PFSK-1 (cell line): ENCODE measurements around the gene GPR32.

Experiments
- FOXP2 ChIP-seq: optimal IDR thresholded peaks from 2 replicates; pipeline ENCODE3; 2011; ENCODE audit warnings: borderline replicate concordance, control low read depth, inconsistent platforms; ENCODE audit not compliant: insufficient read depth; ENCODE audit errors: extremely low read length, extremely low read depth
- POLR2AphosphoS5 ChIP-seq: IDR thresholded peaks from 2 replicates; pipeline ENCODE4 v1.6.1; 2012; ENCODE audit warnings: low read depth, mild to moderate bottlenecking, control low read depth, low read length, moderate library complexity
- SIN3A ChIP-seq: IDR thresholded peaks from 2 replicates; pipeline ENCODE4 v1.6.1; 2012; ENCODE audit warnings: mild to moderate bottlenecking, low read length, moderate library complexity, borderline replicate concordance; ENCODE audit not compliant: insufficient read depth
- TAF1 ChIP-seq: IDR thresholded peaks from 2 replicates; pipeline ENCODE4 v1.6.1; 2012; ENCODE audit warnings: low read length, control low read depth, borderline replicate concordance; ENCODE audit not compliant: insufficient read depth
- TF ChIP-seq, protein P1 (sequence below), 2 experiments: IDR thresholded peaks; 2 replicates each; pipeline versions ENCODE4 v1.6.1 to v1.8.0; 2011 to 2012; ENCODE audit warnings: low read depth in 2 of 2, low read length in 2 of 2, control low read depth in 1 of 2, inconsistent platforms in 1 of 2, mild to moderate bottlenecking in 1 of 2, moderate library complexity in 1 of 2; ENCODE audit not compliant: insufficient read depth in 1 of 2

The GPR32 gene

DNA sequence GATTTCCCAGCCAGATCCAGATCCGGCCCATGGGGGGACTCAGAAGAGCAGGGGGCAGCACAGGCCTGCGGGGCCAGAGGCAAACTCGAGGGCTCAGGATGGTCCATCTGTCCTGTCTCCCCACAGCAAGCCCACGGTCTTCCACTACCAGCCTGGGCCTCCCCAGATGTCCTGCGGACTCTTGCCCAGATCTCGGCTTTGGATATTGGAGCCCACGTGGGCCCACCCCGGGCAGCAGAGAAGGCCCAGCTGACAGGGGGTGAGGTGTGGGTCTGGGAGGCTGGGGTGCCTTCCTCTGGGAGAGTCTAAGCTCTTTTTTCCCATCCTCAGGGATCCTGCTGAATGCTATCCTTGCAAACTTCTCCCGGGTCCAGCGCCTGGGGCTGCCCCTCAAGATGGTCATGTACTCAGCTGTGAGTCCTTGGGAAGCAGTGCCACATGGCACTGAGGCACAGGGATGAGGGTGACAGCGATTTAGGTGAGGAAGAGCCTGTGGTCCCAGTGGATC lies 23.3 kb downstream of the GPR32 start:
- TF ChIP-seq TAF1 = no peak
- TF ChIP-seq SIN3A = no peak
- no peak for TF ChIP-seq POLR2AphosphoS5
- TF ChIP-seq, protein P1, sequence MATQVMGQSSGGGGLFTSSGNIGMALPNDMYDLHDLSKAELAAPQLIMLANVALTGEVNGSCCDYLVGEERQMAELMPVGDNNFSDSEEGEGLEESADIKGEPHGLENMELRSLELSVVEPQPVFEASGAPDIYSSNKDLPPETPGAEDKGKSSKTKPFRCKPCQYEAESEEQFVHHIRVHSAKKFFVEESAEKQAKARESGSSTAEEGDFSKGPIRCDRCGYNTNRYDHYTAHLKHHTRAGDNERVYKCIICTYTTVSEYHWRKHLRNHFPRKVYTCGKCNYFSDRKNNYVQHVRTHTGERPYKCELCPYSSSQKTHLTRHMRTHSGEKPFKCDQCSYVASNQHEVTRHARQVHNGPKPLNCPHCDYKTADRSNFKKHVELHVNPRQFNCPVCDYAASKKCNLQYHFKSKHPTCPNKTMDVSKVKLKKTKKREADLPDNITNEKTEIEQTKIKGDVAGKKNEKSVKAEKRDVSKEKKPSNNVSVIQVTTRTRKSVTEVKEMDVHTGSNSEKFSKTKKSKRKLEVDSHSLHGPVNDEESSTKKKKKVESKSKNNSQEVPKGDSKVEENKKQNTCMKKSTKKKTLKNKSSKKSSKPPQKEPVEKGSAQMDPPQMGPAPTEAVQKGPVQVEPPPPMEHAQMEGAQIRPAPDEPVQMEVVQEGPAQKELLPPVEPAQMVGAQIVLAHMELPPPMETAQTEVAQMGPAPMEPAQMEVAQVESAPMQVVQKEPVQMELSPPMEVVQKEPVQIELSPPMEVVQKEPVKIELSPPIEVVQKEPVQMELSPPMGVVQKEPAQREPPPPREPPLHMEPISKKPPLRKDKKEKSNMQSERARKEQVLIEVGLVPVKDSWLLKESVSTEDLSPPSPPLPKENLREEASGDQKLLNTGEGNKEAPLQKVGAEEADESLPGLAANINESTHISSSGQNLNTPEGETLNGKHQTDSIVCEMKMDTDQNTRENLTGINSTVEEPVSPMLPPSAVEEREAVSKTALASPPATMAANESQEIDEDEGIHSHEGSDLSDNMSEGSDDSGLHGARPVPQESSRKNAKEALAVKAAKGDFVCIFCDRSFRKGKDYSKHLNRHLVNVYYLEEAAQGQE (IDR thresholded peaks at IDR 0.05; ENCODE audit: insufficient read depth in 1 of 2, low read depth in 2 of 2, low read length in 2 of 2) = no peak
- no peak for TF ChIP-seq FOXP2

DNA sequence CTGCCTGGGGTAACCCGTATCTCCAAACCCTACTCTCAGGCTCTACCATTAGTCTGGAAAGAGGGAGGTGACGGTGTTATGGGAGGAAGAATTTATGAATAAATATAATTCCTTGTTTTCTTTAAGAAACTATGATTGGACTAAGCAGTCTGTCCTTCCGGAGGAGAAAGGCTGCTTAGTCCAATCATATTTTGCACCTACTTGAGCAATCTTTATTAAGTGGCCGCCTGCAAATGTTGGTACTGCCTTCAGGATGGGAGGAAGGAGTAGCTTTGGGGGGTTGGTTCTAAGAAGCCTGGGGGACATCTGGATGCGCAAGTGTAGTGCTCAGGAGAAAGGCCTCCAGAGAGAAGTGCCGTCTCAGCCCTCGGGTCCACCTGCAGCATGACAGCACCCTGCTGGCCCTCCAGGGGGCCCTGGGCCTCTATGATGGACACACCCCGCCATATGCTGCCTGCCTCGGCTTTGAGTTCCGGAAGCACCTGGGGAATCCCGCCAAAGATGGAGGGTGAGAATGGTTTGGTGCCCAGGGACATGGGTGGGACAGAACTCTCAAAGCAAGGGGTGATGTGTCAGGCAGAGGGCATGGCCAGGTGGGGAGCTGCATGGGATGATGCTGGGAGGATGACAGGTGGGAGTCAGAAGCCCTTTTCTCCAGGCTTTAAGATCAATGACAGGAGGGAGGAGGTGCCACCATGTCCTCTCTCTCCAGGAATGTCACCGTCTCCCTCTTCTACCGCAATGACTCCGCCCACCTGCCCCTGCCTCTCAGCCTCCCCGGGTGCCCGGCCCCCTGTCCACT lies 24.0 kb downstream of the GPR32 start:
- TF ChIP-seq POLR2AphosphoS5 = no peak; the same call in 1 of the 2 replicates
- peak; percentile 7; the same call in 1 of the 2 replicates for TF ChIP-seq SIN3A

DNA sequence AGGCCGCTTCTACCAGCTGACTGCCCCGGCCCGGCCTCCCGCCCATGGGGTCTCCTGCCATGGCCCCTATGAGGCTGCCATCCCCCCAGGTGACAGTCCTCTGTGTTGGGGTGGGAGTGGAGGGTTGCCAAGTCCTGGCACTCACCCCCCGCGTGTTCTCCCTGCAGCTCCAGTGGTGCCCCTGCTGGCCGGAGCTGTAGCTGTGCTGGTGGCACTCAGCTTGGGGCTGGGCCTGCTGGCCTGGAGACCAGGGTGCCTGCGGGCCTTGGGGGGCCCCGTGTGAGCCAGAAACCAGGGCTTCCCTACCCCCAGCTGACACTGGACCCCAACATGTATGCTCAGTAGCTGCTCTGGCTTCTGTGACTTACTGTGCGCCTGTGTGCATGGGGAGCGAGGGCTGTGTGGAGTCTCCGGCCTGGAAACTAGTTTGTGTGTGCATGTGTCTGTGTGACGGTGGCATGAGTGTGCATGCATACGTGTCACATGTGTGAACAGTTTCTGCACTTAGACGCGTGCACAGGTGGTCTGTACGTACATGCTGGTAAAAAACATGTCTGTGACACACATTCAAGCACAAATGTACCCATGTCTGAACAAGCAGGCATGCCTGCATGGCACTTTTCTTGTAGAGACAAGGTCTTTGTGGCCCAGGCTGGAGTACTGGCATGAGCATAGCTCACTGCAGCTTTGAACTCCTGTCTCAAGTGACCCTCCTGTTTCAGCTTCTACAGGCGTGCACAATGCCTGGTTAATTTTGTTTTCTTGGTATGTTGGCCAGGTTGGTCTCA lies 24.8 kb downstream of the GPR32 start:
- TF ChIP-seq POLR2AphosphoS5 (peak; percentile 91), SIN3A (no peak), TAF1 (no peak; the same call in 1 of the 2 replicates), FOXP2 (peak; percentile 46)
- TF ChIP-seq, protein P1 (IDR thresholded peaks at IDR 0.05; ENCODE audit: insufficient read depth in 1 of 2, low read depth in 2 of 2, low read length in 2 of 2) = no peak

DNA sequence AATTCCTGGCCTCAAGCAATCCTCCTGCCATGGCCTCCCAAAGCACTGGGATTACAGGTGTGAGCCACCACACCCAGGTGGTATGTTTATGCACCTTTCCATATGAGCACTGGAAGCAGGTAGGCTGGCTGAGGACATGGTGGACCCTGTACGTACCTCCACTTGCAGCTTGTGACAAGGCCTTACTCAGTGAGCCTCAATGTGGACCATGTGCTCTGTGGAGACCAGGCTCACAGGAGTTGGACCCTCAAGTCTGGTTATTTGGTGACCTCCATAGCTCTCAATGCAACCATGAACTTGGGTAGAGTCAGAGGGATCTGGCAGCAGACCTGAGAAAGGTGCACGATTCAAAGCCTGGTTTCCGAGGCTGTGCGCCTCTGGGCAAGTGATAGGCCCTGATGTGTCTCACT lies 25.4 kb downstream of the GPR32 start:
- TF ChIP-seq, protein P1 (IDR thresholded peaks at IDR 0.05; ENCODE audit: insufficient read depth in 1 of 2, low read depth in 2 of 2, low read length in 2 of 2) = no peak
- TF ChIP-seq POLR2AphosphoS5 (no peak; the same call in 1 of the 2 replicates), FOXP2 (no peak), TAF1 (no peak), SIN3A (no peak)

DNA sequence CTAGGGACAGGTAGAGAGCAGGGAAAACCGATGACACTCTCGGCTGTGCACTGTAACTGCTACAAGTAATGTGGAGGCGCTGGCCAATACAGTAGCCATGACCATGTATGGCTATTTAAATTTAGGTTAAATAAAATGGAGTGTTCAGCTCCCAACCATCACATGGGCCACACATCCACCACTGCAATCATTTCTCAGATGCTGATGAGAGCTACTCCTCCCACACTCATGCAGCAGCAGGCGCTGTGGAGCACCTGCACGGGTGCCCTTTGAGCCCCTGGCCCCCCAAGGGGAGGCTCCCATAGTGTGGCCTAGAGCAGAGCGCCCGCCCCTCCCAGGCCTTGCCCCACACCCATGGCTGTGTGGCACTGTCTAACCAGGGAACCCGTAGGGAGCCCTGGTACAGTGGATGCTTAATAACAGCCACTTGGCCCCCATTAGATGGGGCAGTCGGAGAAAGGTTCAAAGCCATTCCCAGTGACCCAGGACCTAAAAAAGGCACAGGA lies 25.9 kb downstream of the GPR32 start:
- peak; percentile 24 for TF ChIP-seq POLR2AphosphoS5
- TF ChIP-seq TAF1 = no peak
- TF ChIP-seq SIN3A = peak; percentile 31; the same call in 1 of the 2 replicates
